ENCODE results near the gene MYL10. TPM values are rescaled to one million over a fixed set of nuclear protein-coding genes. Genes with fewer than 3 reads are reported as not detected.

Gene MYL10
- total and polyA plus RNA-seq, 11 donors, result not detected

DNA sequence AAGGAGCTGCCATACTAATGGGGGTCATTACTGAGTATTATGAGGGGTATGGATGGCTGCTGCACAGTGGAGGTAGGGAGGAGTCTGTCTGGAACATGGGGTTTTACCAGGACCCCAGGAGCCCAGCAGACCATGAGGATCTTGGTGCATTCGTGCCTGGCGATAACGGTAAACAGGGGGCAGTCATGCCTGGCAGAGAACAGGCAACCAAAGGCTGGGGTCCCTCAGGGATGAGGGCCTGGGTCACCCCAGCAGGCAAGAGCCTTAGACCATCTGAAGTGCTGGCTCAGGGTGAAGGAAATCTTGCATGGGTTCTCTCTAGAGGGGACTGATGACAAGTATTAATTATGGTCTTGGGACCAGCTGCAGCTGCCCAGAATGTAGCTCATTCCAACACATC lies 46.1 kb downstream of the MYL10 start:
- Histone ChIP-seq H3K27me3 (peaks cover 0 to 10% (median 0%) of the 10 kb centered on the region in 9 donors), H3K9me3 (peaks cover 0 to 13% (median 4%) of the 10 kb centered on the region in 12 donors), H3K4me3 (no peak overlapping the region), H3K36me3 (no peaks in the 10 kb centered on the region), H3K27ac (no peak overlapping the region), H3K4me1 (no peaks in the 10 kb centered on the region)
- no peak for TF ChIP-seq POLR2A (IDR thresholded peaks at IDR 0.05)
- no peak for TF ChIP-seq CTCF (IDR thresholded peaks at IDR 0.05)
- DNase-seq (no peak), ATAC-seq (no peak)
- intact Hi-C loops (cut with DNase I), result no loop called here
- 90 to 96% (median 93%) methylated on average over 3 of the region's 3 CpGs for WGBS, 4 donors

DNA sequence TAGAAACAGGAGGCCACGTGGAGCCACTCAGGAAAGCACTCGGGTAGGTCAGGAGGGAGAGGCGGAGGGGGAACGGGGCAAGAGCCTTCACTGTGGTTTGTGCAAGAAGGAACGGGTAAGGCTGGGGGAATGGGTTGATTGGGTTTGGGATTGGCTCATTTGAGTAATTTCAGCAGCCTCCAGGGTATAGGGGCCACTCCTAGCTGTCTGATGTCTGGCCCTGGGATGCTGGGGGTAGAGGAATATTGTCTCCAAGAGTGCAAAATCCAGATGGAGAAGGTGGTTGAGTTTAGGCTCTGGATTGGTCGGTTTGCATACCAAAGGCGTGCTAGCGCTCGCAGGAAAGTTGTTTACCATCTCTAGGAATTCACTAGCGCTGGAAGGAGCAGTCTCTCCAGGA lies 47.2 kb downstream of the MYL10 start:
- DNase-seq, result no peak
- H3K27me3 ChIP-seq, result peaks cover 0 to 10% (median 0%) of the 10 kb centered on the region in 9 donors
- TF ChIP-seq POLR2A (IDR thresholded peaks at IDR 0.05) (no peak), CTCF (IDR thresholded peaks at IDR 0.05) (no peak)
- ATAC-seq, result no peak
- no peaks in the 10 kb centered on the region for H3K36me3 ChIP-seq
- H3K9me3 ChIP-seq, result peaks cover 0 to 17% (median 4%) of the 10 kb centered on the region in 12 donors
- no peak overlapping the region for H3K4me3 ChIP-seq
- intact Hi-C loops (cut with DNase I), result no loop called here
- H3K27ac ChIP-seq, result no peak overlapping the region
- no peaks in the 10 kb centered on the region for H3K4me1 ChIP-seq
- 61 to 70% (median 68%) methylated on average over 10 of the region's 10 CpGs for WGBS, 4 donors

GRCh38 chr7:101580596-101580995 lies 48.5 kb downstream of the MYL10 start:
- H3K4me3 ChIP-seq, result no peak overlapping the region
- WGBS, 4 donors, result 86 to 92% (median 89%) methylated on average over 5 to 7 of the region's 7 CpGs
- peaks cover 0 to 14% (median 0%) of the 10 kb centered on the region in 9 donors for H3K27me3 ChIP-seq
- H3K9me3 ChIP-seq, result peaks cover 0 to 18% (median 4%) of the 10 kb centered on the region in 12 donors
- ATAC-seq (no peak), DNase-seq (no peak)
- no peak overlapping the region for H3K27ac ChIP-seq
- TF ChIP-seq CTCF (IDR thresholded peaks at IDR 0.05), result no peak
- TF ChIP-seq POLR2A (IDR thresholded peaks at IDR 0.05), result no peak
- H3K36me3 ChIP-seq, result no peaks in the 10 kb centered on the region
- intact Hi-C loops (cut with DNase I), result no loop called here
- H3K4me1 ChIP-seq, result no peaks in the 10 kb centered on the region

DNA sequence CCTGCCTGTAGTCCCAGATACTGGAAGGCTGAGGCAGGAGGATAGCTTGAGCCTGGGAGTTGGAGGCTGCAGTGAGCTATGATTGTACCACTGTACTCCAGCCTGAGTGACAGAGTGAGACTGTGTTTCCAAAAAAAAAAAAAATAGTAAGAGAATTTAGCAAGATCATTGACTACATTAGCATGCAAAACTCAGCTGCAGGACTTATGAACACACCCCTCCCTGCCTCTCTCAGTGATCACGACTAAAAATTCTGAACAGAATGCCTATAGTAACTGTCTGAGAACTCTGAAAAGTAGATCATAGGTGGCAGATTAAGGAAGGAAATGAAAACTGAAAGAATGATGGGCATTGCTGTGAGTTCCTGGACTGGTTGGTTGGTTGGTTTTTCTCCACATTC lies 50.5 kb downstream of the MYL10 start:
- H3K36me3 ChIP-seq, result no peaks in the 10 kb centered on the region
- intact Hi-C loops (cut with DNase I), result no loop called here
- DNase-seq (no peak), ATAC-seq (no peak)
- no peak overlapping the region for H3K4me3 ChIP-seq
- 44 to 62% (median 57%) methylated on average over 1 of the region's 1 CpG for WGBS, 4 donors
- TF ChIP-seq CTCF (IDR thresholded peaks at IDR 0.05) (no peak), POLR2A (IDR thresholded peaks at IDR 0.05) (no peak)
- H3K27me3 ChIP-seq, result peaks cover 0 to 14% (median 0%) of the 10 kb centered on the region in 9 donors
- peaks cover 0 to 15% (median 3%) of the 10 kb centered on the region in 12 donors for H3K9me3 ChIP-seq
- no peaks in the 10 kb centered on the region for H3K4me1 ChIP-seq
- H3K27ac ChIP-seq, result no peak overlapping the region

All from heart left ventricle (tissue), 16 donors.